MCF 10A (cell line): Measurements from ENCODE around the gene NKG7. TPM values are rescaled to one million over a fixed set of nuclear protein-coding genes. Genes with fewer than 3 reads are reported as not detected.

Experiments
- BruUV-seq: library from RNA; stranded (reverse); fragments of 400-500 nt; replicated peaks from 2 replicates; lab custom pipeline; 2021; lab: Mats Ljungman, UMichigan
- CTCF ChIA-PET: fragments of 300-600 bp; sonication (Branson Sonifier 250); formaldehyde crosslinking; extraction: SDS; loops from one replicate; lab custom pipeline; 2021; ENCODE audit warnings: antibody characterized with exemption, inconsistent platforms; lab: Yijun Ruan, JAX
- POLR2A ChIA-PET: fragments of 300-600, 350-650 bp; sonication (Branson Sonifier 250); formaldehyde crosslinking; extraction: SDS; loops from one replicate; lab custom pipeline; 2020; ENCODE audit warnings: antibody characterized with exemption, inconsistent platforms; lab: Yijun Ruan, JAX
- DNase-seq: peaks from one replicate; pipeline ENCODE4 v3.0.0-alpha.2; 2018; ENCODE audit not compliant: unreplicated experiment
- H3K27ac Mint-ChIP-seq: one replicate; pipeline ENCODE4 v1.8.0; 2022; ENCODE audit warnings: mild to moderate bottlenecking, low read depth, mixed read lengths; ENCODE audit not compliant: unreplicated experiment
- H3K27me3 Mint-ChIP-seq: one replicate; pipeline ENCODE4 v1.8.0; 2022; ENCODE audit warnings: mixed read lengths; ENCODE audit not compliant: insufficient read depth, unreplicated experiment
- H3K36me3 Mint-ChIP-seq: one replicate; pipeline ENCODE4 v1.8.0; 2022; ENCODE audit warnings: mild to moderate bottlenecking, moderate library complexity, mixed read lengths; ENCODE audit not compliant: insufficient read depth, unreplicated experiment
- H3K4me1 Mint-ChIP-seq: one replicate; pipeline ENCODE4 v1.8.0; 2022; ENCODE audit warnings: mixed read lengths; ENCODE audit not compliant: insufficient read depth, unreplicated experiment
- H3K4me3 Mint-ChIP-seq: one replicate; pipeline ENCODE4 v1.8.0; 2022; ENCODE audit warnings: mild to moderate bottlenecking, moderate library complexity, mixed read lengths; ENCODE audit not compliant: unreplicated experiment
- H3K9me3 Mint-ChIP-seq: one replicate; pipeline ENCODE4 v1.8.0; 2022; ENCODE audit warnings: mixed read lengths; ENCODE audit not compliant: unreplicated experiment
- CTCF ChIP-seq: fragments of 200-600 bp; IDR thresholded peaks from one replicate; pipeline ENCODE4 v1.8.0; 2022; ENCODE audit warnings: antibody characterized with exemption, mild to moderate bottlenecking; ENCODE audit not compliant: unreplicated experiment
- intact Hi-C: fragments of 100-400 bp; cut with micrococcal nuclease; formaldehyde crosslinking; loops from 2 replicates; pipeline ENCODE4 v1.14.1; 2022
- total RNA-seq: library from RNA; stranded (reverse); gene quantifications from 2 replicates; pipeline ENCODE4 v1.2.3, GENCODE V29; 2022

Gene NKG7
- total RNA-seq, 1 experiment from 2014 or later: not detected

- Mint-ChIP-seq H3K9me3 (no peaks in the 10 kb centered on the region), H3K27ac (no peak overlapping the region), H3K4me1 (no peaks in the 10 kb centered on the region), H3K4me3 (no peak overlapping the region), H3K27me3 (no peaks in the 10 kb centered on the region), H3K36me3 (peaks cover 6% of the 10 kb centered on the region)
- no TSS peak for BruUV-seq
- POLR2A ChIA-PET: no interaction called here
- DNase-seq: no peak
- intact Hi-C loops: no loop called here
- CTCF ChIA-PET: no interaction called here
- no peak for TF ChIP-seq CTCF
Measured at GRCh38 chr19:51415187-51415586, 42.7 kb upstream of the NKG7 start.

- ChIA-PET POLR2A (no interaction called here), CTCF (interaction anchor here (0.6 to 0.9 kb wide), 5 partner anchors 13 to 244 kb away, joined by 3 to 4 read pairs (median 3); no protein-coding TSS in a partner anchor)
- intact Hi-C loops: no loop called here
- Mint-ChIP-seq H3K36me3 (peaks cover 6% of the 10 kb centered on the region), H3K9me3 (no peaks in the 10 kb centered on the region), H3K27me3 (no peaks in the 10 kb centered on the region), H3K27ac (no peak overlapping the region), H3K4me1 (no peaks in the 10 kb centered on the region), H3K4me3 (no peak overlapping the region)
- TF ChIP-seq CTCF: no peak
- BruUV-seq: no TSS peak
- DNase-seq: no peak
Measured at GRCh38 chr19:51410950-51411748, 38.7 kb upstream of the NKG7 start.

GRCh38 chr19:51407511-51408131 lies 35.2 kb upstream of the NKG7 start:
- POLR2A ChIA-PET: no interaction called here
- intact Hi-C loops: no loop called here

More at GRCh38 chr19:51407511-51408131, 35.2 kb upstream of the NKG7 start:
- TF ChIP-seq CTCF: no peak
- BruUV-seq: no TSS peak
- Mint-ChIP-seq H3K9me3 (peaks cover 10% of the 10 kb centered on the region), H3K36me3 (peaks cover 6% of the 10 kb centered on the region), H3K4me1 (no peaks in the 10 kb centered on the region), H3K27ac (no peak overlapping the region), H3K4me3 (no peak overlapping the region), H3K27me3 (no peaks in the 10 kb centered on the region)
- CTCF ChIA-PET: interaction anchor here (0.7 to 3.4 kb wide), 5 partner anchors 10 to 253 kb away, joined by 3 to 18 read pairs (median 4); no protein-coding TSS in a partner anchor
- peak; percentile 26 for DNase-seq
